Measurements from ENCODE around the gene CHD1L. TPM values are rescaled to one million over a fixed set of nuclear protein-coding genes. Genes with fewer than 3 reads are reported as not detected.
A peak's percentile ranks its signal among the peaks of the same experiment; 100 is the strongest.

The CHD1L gene
- total RNA-seq, 2 experiments from 2014 or later, result 22.0 to 22.8 TPM

DNA sequence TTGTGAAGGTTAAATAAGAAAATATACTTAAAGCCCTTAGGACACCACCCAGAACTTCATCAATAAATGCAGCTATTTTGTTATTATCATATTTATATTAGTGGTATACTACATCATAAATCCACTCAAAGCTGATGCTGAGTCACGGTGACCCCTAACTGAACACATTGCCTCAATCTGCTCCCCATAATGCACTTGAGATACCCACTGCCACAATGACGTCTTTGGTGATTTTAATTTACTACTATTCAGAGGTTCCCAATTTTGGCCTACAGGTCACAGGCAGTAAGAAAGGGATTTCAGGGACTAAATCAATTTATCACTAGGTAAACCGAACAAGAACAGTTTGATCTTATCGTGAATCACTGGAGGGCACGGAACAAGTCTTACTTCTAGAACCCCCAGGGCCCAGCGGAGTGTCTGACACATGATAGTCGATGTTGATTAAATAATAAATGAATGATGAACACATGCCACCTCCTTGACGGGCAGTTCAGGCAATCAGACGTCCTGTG, 493 bp upstream of the CHD1L start:
- no peak for TF ChIP-seq CTCF (IDR thresholded peaks at IDR 0.05)
- H3K27ac ChIP-seq (ENCODE audit: low read depth in 1 of 2, low read length in 2 of 2), result no peak overlapping the region
- no peaks in the 10 kb centered on the region for H3K27me3 ChIP-seq (ENCODE audit: control insufficient read depth in 1 of 2, insufficient read depth in 2 of 2, low read length in 2 of 2)
- Mint-ChIP-seq H3K4me3 (peak overlapping the region; percentile 85), H3K27me3 (no peaks in the 10 kb centered on the region), H3K36me3 (ENCODE audit: low read depth) (peaks cover 4% of the 10 kb centered on the region), H3K27ac (peak overlapping the region; percentile 56), H3K9me3 (no peaks in the 10 kb centered on the region), H3K4me1 (ENCODE audit: low read depth) (peaks cover 42% of the 10 kb centered on the region)
- intact Hi-C loops (cut with DNase I, micrococcal nuclease), result loop anchor here (1.0 to 5.0 kb wide), 2 partner anchors 70 to 160 kb away; partner anchors contain the start of gene PRKAB2 (in 2 of the 2)
- CTCF ChIA-PET, result interaction anchor here (0.7 to 2.7 kb wide), 12 partner anchors 10 to 99 kb away, joined by 3 to 33 read pairs (median 6); partner anchors contain the start of genes FMO5 and PRKAB2
- no peaks in the 10 kb centered on the region for H3K36me3 ChIP-seq (ENCODE audit: insufficient read depth, low read length)
- ATAC-seq (ENCODE audit: poor library complexity) (no peak), DNase-seq (no peak)
- no peaks in the 10 kb centered on the region for H3K9me3 ChIP-seq (ENCODE audit: control insufficient read depth in 1 of 2, insufficient read depth in 1 of 2, low read length in 2 of 2)
- POLR2A ChIA-PET, result interaction anchor here (0.6 to 3.5 kb wide), 6 partner anchors 16 to 157 kb away, joined by 3 to 49 read pairs (median 5); partner anchors contain the start of genes FMO5 and PRKAB2
- peak overlapping the region; percentile 62 for H3K4me3 ChIP-seq (ENCODE audit: low read length)
- peaks cover 12% of the 10 kb centered on the region for H3K4me1 ChIP-seq (ENCODE audit: insufficient read depth, low read length)

DNA sequence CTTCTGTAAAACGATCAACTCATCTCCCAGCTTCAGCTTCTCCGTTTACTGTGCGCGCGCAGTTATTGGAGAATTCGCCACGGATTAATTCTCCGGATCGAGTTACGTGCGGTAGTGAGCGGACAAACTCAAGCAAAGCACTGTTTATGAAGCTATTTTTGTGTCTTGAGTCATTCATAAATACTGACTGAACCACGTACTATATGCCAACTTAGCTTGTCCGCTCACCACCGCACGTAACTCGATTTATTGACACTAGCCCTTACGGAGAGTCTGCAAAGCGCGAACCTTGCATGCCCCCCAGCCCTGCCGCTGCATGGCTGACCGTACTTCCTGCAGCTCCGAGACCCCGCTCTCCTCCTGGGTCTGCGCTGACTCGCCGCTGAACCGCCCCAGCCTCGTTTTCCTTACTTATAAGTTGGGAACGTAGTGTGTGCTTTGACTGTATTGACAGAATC, 773 bp downstream of the CHD1L start:
- Histone ChIP-seq H3K9me3 (ENCODE audit: control insufficient read depth in 1 of 2, insufficient read depth in 1 of 2, low read length in 2 of 2) (no peaks in the 10 kb centered on the region), H3K27ac (ENCODE audit: low read depth in 1 of 2, low read length in 2 of 2) (peak overlapping the region in 1 of 2 donors; percentile 72), H3K27me3 (ENCODE audit: control insufficient read depth in 1 of 2, insufficient read depth in 2 of 2, low read length in 2 of 2) (no peaks in the 10 kb centered on the region), H3K36me3 (ENCODE audit: insufficient read depth, low read length) (no peaks in the 10 kb centered on the region), H3K4me1 (ENCODE audit: insufficient read depth, low read length) (peaks cover 21% of the 10 kb centered on the region), H3K4me3 (ENCODE audit: low read length) (peak overlapping the region; percentile 62)
- peaks cover 4% of the 10 kb centered on the region for H3K36me3 Mint-ChIP-seq (ENCODE audit: low read depth)
- no peaks in the 10 kb centered on the region for H3K27me3 Mint-ChIP-seq
- H3K27ac Mint-ChIP-seq, result peak overlapping the region; percentile 56
- ATAC-seq (ENCODE audit: poor library complexity) (peak; percentile 10), DNase-seq (peak in 6 of 14 experiments; percentile 3 to 50 (median 12))
- intact Hi-C loops (cut with DNase I, micrococcal nuclease), result loop anchor here in 1 of 2 experiments (5.0 kb wide), 1 partner anchor 161 kb away; no protein-coding TSS in a partner anchor
- peaks cover 52% of the 10 kb centered on the region for H3K4me1 Mint-ChIP-seq (ENCODE audit: low read depth)
- ChIA-PET CTCF (interaction anchor here (1.0 to 2.7 kb wide), 11 partner anchors 12 to 74 kb away, joined by 3 to 33 read pairs (median 4); partner anchors contain the start of genes FMO5 and PRKAB2), POLR2A (interaction anchor here (0.9 to 3.5 kb wide), 2 partner anchors 71 to 159 kb away, joined by 3 to 49 read pairs; partner anchors contain the start of gene PRKAB2)
- peak overlapping the region; percentile 96 for H3K4me3 Mint-ChIP-seq
- H3K9me3 Mint-ChIP-seq, result no peaks in the 10 kb centered on the region
- no peak for TF ChIP-seq CTCF (IDR thresholded peaks at IDR 0.05)

DNA sequence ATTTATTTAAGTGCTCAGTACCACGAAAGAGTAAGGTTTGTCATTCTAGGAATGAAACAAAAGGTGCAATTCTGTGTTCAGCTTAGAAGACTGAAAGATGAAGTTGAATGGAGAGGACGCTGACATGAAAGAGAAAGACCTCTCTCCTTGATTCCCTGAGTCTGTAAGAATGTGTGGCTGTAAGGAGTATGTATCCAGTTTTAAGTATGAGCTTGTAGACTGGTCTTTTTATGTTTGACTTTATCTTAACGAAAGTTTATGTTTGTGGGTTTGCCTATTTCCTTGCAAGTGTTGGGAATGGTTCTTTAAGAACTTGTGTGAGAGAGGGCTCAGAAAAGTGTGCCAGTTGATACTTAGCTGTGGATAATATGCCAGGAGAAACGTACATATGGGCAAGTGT, 1.4 kb downstream of the CHD1L start:
- Histone ChIP-seq H3K9me3 (ENCODE audit: control insufficient read depth in 1 of 2, insufficient read depth in 1 of 2, low read length in 2 of 2) (no peaks in the 10 kb centered on the region), H3K4me1 (ENCODE audit: insufficient read depth, low read length) (peaks cover 21% of the 10 kb centered on the region), H3K4me3 (ENCODE audit: low read length) (peak overlapping the region; percentile 62), H3K36me3 (ENCODE audit: insufficient read depth, low read length) (no peaks in the 10 kb centered on the region), H3K27me3 (ENCODE audit: control insufficient read depth in 1 of 2, insufficient read depth in 2 of 2, low read length in 2 of 2) (no peaks in the 10 kb centered on the region), H3K27ac (ENCODE audit: low read depth in 1 of 2, low read length in 2 of 2) (no peak overlapping the region)
- Mint-ChIP-seq H3K36me3 (ENCODE audit: low read depth) (peaks cover 4% of the 10 kb centered on the region), H3K4me1 (ENCODE audit: low read depth) (peaks cover 57% of the 10 kb centered on the region), H3K27ac (peak overlapping the region; percentile 56), H3K4me3 (peak overlapping the region; percentile 96), H3K9me3 (no peaks in the 10 kb centered on the region), H3K27me3 (no peaks in the 10 kb centered on the region)
- no peak for DNase-seq
- intact Hi-C loops (cut with DNase I, micrococcal nuclease), result loop anchor here in 1 of 2 experiments (5.0 kb wide), 1 partner anchor 162 kb away; no protein-coding TSS in a partner anchor
- TF ChIP-seq CTCF (IDR thresholded peaks at IDR 0.05), result no peak
- no peak for ATAC-seq (ENCODE audit: poor library complexity)
- ChIA-PET CTCF (interaction anchor here (1.0 to 2.7 kb wide), 7 partner anchors 12 to 74 kb away, joined by 3 to 33 read pairs (median 16); partner anchors contain the start of genes FMO5 and PRKAB2), POLR2A (interaction anchor here (0.9 to 3.5 kb wide), 2 partner anchors 71 to 159 kb away, joined by 3 to 49 read pairs; partner anchors contain the start of gene PRKAB2)

Data from CD4-positive, alpha-beta T cell (primary cell).